SKM-1 (cell line): ENCODE measurements around the gene CD86.

Source experiments
- DNase-seq: peaks from one replicate; lab custom pipeline; 2025; ENCODE audit not compliant: unreplicated experiment; lab: John Stamatoyannopoulos, UW

Gene CD86

DNA sequence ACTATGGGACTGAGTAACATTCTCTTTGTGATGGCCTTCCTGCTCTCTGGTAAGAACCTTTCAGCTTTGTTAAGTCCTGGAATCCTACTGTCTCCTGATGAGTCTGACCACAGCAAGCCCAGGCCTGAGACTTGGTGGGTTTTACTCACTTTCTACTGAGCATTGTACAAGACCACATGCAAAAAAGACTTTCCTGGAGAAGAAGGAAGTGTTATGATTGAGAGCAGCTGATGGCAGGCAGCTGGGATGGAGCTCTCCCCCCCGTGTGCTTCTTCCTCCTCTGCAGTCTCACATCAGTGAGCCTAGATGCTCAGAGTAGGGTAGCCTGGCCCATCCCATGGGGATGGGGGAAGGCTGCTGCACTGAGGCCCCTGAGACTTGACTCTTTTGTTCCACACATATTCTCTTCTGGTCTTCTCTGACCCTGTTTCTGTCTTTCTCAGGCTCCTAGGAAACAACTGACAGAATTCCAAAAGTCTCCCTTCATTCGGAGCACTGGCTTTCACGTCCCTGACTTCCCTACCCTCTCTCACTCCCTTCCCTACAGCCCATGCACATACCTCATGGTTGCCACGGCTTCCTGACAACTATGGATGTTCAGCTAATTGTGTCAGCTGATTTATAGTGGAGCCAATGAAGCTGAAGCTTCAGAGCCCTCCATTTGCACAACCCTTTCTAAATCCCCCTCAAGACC is 36.6 kb downstream of the CD86 start:
- no peak for DNase-seq

DNA sequence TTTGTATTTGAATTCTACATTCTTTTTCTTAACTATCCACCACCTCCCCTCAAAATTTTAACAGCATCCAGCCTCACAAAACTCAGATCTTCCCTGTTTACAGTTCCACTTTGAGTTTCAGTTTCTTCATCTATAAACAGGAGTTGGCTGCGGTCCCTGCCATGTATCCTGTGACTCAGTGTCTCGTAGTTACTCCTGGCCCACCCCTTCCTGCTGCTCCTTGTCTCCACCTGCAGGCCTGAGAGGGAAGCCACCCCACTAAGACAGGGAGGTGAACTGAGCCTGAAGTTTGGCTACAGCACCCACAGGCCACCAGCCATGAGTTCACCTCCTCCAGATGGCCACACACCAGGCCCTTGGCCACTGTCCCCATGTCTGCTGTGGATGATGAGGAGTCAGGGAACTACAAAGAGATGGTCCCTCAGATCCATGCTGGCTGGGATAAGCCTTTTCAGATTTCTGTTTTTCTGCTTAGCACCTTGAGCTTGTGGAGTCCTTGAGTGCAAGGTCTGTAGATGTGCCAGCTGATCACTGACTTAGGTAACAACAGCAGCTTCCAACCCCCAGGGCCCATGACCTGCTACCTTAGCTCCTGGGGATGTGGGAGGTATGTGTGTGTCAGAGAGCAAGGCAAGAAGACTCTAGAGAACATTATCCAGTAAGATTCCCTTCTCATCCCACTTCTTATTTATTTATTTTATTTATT is 37.5 kb downstream of the CD86 start:
- peak; percentile 16 for DNase-seq

DNA sequence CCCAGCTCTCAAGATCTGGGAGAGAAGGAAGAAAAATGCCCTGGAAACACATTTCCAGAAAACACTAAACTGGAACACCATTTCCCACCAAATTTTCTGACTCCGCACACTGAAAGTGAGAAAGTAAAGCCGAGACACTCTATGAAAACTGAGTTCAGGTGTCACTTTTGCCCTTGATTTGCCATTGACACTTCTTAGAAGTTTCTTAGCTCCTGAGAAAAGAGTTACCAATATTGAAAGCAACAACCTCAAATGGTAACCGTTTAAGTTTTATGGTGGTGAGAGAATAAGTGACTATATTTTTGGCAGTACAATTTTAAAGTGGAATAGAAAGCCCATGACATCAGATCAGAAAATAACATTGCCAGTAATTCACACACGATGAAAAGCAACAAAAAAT is 39.0 kb downstream of the CD86 start:
- DNase-seq = no peak

DNA sequence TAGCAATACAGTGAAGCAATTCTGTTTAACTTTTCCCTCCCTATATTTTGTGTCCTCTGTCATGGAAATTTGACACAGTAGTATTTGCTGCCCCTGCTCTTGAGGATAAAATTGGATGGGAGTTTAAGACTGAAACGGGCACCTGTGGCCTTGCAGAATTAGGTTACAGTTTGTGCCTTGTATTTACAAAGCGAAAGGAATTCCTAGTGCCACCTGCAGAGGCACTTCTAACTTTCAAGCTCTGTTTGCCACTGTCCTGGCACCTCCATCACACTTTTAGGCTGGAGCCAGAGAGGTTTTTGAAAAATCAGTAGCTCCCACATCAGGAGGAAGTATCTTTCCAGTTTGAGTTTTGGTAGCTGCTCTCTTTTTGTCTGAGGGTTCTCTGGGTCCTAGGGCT is 39.5 kb downstream of the CD86 start:
- no peak for DNase-seq

DNA sequence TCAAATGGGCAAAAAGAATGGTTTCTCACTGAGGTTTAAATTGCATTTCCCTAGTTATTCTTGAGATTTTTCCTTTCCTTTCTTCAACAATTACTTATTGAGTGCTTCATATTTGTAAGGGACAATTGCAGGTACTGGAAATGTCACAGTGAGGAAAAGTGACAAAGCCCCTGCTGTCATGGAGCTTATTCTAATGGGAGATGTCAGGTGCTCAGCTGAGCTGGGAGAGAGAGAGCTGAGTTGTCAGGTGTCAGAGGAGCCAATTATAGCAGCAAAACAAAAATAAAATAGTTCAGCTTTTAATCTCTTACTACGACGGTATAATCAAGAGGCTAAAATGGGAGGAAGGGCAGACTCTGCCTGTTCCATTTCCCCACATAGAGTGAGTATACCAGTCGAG is 42.0 kb downstream of the CD86 start:
- no peak for DNase-seq

DNA sequence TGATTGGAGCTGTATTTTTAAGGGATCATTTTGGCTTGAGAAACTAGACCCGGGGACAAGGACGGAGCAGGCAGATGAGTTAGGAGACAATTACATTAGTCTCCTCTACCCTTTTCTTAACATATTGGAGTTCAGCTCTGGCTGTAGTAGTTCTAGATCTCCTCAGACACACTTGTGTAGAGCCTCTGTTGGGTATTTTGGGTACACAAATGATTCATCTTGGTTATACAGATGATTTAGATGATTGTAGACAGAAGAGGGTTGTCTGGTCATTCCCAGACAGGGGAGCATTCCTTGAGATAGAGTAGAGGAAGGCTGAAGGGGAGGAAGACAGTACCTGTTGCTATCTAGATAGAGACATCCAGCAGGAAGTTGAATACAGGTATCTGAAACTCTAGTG is 43.4 kb downstream of the CD86 start:
- no peak for DNase-seq

DNA sequence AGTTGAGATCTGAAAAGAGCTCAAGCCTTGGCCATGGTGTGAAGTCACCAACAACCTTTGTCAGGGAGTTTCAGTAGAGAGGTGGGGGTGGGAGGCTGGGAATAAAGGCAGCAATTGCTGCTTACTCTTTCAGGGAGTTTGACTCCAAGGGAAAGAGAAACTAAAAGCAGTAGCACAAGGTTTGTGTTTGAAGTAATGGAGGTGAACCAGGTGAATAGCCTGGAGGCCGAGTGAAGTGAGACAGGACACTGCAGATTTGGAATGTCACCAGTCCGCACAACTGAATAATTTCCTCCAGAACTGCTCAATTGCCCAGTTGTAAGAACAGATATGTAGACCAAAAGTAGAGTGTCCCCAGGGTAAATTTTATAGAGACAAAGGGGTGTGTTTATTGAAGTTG is 44.1 kb downstream of the CD86 start:
- no peak for DNase-seq

DNA sequence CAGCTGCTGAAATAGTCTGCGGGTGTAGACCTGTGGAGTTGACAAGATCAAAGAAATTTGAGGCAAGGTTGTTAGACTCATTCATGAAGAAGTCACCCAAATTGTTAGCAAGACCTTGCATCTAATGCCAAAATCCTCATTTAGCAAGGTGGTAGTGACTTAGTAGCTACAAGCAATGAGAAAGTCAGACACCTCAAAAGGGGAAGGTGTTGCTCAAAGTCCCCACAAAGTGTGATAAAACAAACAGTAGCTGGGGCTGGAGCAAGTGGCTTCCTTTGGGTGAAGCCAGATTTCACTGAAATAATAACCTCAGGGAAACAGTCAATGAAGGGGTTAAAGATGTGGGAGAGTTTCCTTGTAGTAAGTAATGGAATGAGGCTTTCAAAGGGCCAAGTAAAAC is 44.9 kb downstream of the CD86 start:
- no peak for DNase-seq

DNA sequence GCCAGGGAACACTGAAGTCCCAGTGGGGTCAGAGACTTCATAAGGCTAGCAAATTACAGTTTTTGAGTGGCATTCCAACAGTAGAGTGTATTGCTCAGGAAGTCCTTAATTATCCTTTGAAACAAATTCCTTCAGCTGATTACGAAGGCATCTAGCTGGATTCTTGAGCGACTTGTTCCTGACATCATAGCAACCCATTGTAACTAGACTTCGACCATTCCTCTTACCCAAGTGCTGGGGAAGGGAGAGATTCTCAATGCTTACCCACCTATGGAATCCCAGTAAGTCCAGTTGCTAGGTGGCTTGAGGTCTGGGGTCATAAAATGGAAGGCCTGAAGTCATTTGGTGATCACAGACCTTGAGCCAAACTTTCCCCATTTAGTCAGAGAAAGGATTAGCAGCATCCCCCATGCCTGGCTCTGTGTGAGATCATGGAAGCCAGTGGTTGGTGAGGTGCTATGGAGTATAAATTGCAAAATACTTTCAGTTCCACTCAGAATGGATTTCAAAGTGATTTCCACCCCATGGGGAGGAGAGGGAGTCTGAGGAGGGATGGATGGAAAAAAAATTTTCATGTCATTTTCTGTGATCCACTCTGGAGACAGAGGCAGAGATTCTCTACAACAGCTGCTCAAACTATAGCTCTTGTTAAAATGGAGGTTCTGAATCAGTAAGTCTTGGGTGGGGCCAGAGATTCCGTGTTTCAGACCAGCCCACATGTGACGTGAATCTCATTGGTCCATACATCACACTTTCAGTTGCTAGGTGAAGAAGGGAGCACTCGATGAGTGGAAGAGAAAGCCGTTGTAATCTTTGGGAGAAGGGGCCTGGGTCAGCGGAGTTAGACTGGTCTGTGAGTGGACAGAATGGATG is 45.7 kb downstream of the CD86 start:
- no peak for DNase-seq

DNA sequence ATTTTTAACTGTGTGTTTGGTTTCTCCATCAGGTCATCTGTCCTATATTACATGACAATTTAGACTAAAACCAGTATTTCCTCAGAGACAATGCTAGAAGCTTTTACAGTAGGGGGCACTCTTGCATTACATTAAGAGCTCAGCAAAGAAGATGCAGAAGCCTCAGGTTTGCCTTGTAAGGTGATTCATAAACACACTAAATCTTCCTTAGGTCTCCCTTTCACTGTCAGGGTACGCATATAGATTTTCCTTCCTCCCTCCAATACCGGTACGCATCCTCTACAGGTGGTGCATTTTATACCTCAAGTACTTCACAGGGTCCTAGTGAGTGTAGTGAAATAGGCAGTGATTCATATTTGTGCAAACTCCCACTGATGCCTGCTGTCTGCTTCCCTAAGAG is 46.5 kb downstream of the CD86 start:
- peak; percentile 50 for DNase-seq

DNA sequence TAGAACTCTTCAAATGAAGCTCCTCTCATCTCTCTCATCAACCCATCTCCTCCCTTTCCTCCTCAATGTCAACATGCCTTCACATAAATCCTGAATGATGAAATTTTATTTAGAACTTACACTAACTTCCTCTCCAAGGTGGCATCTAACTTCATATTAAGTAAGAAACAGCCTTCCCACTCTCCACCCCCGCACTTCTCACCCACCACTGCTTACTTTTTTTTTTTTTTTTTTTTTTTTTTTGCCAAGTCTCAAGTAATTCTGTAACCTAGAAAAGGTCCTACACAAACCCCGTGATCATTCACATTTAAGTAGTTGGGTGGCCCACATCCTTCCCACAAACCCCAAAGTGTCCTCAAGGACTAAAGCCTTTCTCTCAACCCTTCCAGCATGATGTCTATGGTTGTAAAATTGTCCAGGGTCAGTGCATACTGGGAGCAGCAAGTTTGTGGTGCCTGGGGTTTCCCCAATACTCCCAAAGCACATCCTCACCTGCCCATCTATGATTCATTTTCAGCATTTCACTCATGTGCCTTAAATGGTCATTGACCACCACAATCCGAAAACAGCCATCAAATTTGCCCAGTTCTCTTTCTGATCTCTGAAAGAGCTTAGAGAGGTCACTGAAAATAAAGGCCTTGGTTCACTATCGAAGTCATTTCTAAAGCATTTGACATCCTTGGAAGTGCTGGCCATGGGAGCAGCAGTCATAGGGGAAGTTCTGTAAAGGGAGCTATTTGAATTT is 47.2 kb downstream of the CD86 start:
- DNase-seq = no peak

DNA sequence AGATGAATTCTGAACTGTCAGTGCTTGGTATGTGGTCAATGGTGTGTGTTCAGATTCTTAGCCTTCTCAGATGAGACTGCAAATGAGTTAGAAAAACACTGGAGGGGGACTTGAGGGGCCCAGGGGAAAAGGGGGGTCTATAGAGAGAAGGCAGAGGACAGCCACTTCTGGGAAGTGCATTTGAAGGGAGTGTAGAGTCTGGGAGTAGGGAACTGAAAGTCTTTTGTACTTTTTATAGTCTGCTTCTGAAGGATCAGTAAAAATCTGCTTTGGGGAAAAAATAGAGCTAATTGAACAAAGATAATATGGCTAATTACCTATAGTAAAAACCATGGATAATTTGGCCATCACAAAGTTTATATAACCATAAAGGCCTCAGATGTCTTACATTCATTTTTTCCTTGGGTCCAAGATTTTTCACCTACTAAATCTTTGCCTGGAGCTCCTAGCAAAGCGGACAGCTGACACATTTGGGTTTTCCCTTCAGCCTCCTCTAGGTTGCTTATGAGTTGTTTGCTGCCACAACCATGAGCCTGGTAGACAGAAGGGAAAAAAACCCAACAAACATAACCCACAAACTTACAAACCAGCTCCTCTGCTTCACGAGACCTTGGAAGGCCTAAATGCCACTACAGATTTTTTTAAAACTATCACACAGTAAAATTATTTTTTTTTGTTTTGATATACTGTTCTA is 48.8 kb downstream of the CD86 start:
- DNase-seq = no peak

DNA sequence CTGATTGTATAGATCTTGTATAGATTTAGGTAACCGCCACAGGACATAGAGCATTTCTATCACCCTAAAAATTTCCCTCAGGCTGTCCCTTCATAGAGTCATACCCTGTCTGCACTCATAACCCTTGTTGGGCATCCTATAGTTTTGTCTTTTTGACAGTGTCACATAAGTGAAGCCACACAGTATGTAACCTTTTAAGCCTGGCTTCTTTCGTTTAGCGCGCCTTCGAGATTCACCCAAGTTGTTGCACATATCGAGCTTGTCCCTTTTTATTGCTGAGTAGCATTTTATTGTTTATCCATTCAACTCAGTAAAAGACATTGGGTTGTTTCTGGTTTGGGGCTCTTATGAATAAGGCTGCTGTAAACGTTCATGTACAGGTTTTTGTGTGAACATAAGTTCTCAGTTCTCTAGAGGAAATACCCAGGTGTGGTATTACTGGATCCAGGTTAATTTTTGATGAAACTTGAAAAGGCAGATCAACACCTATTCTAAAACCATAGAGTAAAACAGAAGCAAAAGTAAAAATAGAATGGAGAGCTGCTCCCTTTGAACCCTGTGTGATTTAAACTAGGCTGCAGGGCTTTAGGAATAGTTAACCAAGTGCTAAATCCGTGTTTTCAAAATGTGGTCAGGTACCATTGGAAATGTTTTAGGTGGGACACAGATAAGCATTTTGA is 49.5 kb downstream of the CD86 start:
- no peak for DNase-seq

DNA sequence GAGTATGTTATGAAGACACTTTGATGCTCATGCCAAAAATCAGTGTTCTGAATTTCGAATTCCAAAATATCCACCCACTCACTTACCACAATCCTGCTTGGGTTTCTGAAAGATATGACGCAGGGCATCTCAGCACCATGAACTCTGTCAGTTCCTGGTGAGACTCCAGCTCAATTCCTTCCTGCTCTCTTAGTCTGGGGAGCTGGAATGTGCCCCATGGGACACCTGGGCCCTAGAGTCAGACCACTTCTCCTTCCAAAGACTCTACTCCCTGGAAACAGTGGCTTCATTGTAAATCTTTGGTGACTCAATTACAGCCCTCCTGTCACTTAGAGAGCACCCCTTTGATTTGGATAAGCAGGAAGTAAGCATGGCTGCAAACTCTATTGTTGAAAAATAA is 50.5 kb downstream of the CD86 start:
- DNase-seq = no peak

DNA sequence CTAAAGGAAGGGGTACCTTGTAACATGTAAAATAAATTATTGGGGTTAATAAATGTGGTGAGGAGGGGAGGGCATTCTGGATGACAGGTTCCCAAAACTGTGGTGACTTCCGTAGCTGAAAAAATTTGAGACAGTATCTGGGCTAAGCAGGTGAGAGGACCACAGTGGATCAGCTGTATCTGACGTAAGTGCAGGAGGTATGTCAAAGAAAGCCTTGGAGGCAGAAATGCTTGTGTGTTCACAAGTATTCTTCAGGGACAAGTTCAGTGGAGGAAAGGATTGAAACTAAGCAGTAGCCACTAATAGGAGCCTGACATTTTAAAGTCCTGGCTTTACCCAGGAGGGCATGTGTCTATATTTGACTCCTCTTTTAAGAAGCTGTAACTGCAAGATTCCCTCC is 52.0 kb downstream of the CD86 start:
- DNase-seq = no peak

DNA sequence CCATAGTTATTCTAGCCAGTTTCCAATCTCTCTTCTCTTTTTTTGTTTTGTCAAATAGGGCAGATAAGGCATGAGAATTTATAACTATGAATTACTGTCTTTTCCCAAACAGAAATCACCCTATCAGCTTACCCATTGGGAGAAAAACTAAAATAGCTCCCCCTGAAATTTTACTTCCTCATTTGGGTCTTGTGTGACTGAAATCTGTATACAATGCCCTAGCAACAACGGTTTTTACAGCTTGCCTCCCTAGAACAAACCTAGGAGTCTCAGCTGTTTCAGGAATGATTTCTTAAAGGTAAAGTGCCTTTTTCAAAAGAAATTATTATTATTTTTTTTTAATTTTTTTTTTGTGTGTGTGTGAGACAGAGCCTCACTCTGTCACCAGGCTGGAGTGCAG is 56.8 kb downstream of the CD86 start:
- no peak for DNase-seq

DNA sequence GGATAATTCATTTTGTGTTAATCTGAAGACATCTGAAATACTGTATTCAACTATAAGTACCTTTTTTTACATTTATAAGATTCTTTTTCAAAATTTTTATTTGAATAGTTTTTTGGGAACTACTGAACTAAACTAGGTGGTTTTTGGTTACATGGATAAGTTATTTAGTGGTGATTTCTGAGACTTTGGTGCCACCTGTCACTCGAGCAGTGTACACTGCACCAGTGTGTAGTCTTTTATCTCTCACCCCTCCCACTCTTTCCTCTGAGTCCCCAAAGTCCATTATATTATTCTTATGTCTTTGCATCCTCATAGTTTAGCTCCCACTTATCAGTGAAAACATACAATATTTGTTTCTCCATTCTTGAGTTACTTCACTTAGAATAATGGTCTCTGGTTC is 57.6 kb downstream of the CD86 start:
- DNase-seq = no peak

DNA sequence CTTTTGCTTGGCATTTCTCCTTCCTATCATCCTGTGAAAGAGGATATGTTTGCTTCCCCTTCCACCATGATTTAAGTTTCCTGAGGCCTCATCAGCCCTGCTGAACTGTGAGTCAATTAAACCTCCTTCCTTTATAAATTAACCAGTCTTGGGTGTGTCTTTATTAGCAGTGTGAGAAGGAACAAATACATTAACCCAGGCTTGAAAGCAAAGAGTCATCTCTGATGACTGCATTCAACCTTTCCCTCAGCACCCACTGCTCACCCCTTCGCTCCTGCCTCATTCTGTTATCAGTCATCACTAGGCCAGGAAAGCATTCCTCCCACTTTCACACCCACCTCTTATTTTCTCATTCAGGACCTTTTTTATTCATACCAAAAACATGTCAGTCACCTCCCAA is 68.7 kb downstream of the CD86 start:
- DNase-seq = no peak

DNA sequence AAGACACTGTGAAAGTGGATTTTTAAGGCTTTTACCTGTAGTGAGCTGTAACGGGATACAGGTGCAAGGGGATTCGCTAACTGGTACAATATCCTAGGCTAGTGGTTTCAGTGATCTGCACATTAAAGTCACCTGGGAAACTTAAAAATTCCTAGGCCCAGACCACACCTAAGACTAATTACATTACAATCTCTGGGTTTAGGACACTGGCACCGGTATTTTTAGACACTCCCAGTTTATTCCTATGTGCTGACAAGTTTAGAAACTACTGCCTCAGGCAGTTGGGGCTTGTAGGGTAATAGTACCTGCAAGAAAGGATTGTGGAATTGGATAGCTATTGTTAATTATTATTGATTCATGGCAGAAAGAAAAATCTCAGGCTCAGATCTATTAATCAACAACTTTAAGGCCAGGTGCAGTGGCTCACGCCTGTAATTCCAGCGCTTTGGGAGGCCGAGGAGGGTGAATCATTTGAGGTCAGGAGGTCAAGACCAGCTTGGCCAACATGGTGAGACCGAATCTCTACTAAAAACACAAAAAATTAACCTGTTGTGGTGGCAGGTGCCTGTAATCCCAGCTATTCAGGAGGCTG is 77.9 kb downstream of the CD86 start:
- DNase-seq = no peak

DNA sequence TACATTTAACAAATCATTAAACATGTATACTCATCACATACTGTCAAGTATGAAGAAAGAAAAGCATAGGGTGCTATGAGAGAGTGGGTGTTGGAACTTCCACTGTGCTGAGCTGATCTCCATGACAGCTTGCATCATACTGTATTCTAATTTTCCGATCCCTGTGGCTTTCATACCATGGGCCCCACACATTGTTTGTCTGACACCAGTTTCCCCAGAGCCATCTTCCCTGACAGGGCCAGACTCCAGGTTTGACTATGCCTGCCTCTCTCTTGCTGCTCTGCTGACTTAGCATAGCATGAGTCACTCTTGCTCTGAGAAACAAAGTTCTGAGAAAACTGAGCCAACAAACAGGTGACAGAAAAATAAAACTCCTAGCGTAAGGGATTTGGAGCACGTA is 91.3 kb downstream of the CD86 start:
- DNase-seq = no peak
